ENCODE data around the gene SNED1. TPM values are rescaled to one million over a fixed set of nuclear protein-coding genes. Genes with fewer than 3 reads are reported as not detected.

Gene SNED1
- total and polyA plus RNA-seq, 9 of the 15 experiments (the other 6 are each of a cell fraction or from before 2014, with no cell fraction given), result 0.03 to 0.07 (median 0.05) TPM; not detected in 5

GRCh38 chr2:241112592-241112991, 114.2 kb downstream of the SNED1 start:
- Histone ChIP-seq H3K36me3 (ENCODE audit: control insufficient read depth, insufficient read depth, low read length) (peaks cover 8% of the 10 kb centered on the region; the same call in 1 of the 3 replicates), H3K27ac (ENCODE audit: extremely low read depth, low read depth, low read length) (no peak overlapping the region), H3K4me2 (ENCODE audit: insufficient read depth, low read length) (no peak overlapping the region), H3K9ac (ENCODE audit: insufficient read depth in 1 of 2, low read depth in 2 of 2, low read length in 2 of 2) (no peak overlapping the region), H3K27me3 (ENCODE audit: control insufficient read depth in 2 of 2, insufficient read depth in 2 of 2, low read length in 2 of 2) (no peaks in the 10 kb centered on the region), H3K9me3 (replicated peaks; ENCODE audit: control insufficient read depth, insufficient read depth, low read depth, low read length) (no peaks in the 10 kb centered on the region), H4K20me1 (replicated peaks; ENCODE audit: control insufficient read depth, insufficient read depth, low read length) (no peaks in the 10 kb centered on the region), H2AFZ (ENCODE audit: low read depth, low read length) (no peak overlapping the region), H3K9me1 (ENCODE audit: control insufficient read depth, insufficient read depth, low read length) (no peaks in the 10 kb centered on the region), H3K4me1 (replicated peaks in 1 of 2; ENCODE audit: control insufficient read depth in 2 of 2, insufficient read depth in 2 of 2, low read length in 2 of 2) (no peaks in the 10 kb centered on the region), H3K4me3 (no peak overlapping the region), H3K79me2 (ENCODE audit: control insufficient read depth, insufficient read depth, low read length) (no peaks in the 10 kb centered on the region)
- CTCF ChIA-PET (ENCODE audit: low intra/inter-chr PET ratio), result no interaction called here
- POLR2A ChIA-PET, result interaction anchor here (0.6 kb wide), 1 partner anchor 120 kb away, joined by 3 read pairs; no protein-coding TSS in a partner anchor
- in situ Hi-C loops (cut with MboI) (no loop called here), intact Hi-C loops (cut with micrococcal nuclease) (no loop called here)
- DNase-seq (ENCODE audit: extremely low read depth in 1 of 4, low spot score in 3 of 4) (no peak), FAIRE-seq (no peak), ATAC-seq (no peak)
- BruUV-seq (replicated peaks), result no TSS peak
- WGBS (ENCODE audit: insufficient coverage, low coverage, missing lambda C conversion rate), result 67% methylated on average over 6 of the region's 8 CpGs
- no peak for TF ChIP-seq HNRNPH1 (optimal IDR thresholded peaks at IDR 0.05; ENCODE audit: low read depth, low read length)
- no peak for TF ChIP-seq ZBTB8A (IDR thresholded peaks at IDR 0.05; ENCODE audit: partially characterized antibody)
- no peak for TF ChIP-seq ZNF407 (IDR thresholded peaks at IDR 0.05; ENCODE audit: low read depth)
- no peak for TF ChIP-seq ZNF79 (CRISPR knock-in tag; IDR thresholded peaks at IDR 0.05; ENCODE audit: low read depth)
- TF ChIP-seq ZNF444 (CRISPR knock-in tag; IDR thresholded peaks at IDR 0.05), result no peak
- no peak for TF ChIP-seq TCFL5 (CRISPR knock-in tag; conservative IDR thresholded peaks at IDR 0.05)
- TF ChIP-seq ERF (CRISPR knock-in tag; IDR thresholded peaks at IDR 0.05), result no peak
